NCI-H1436 treated with DMSO at 0.1 percent for 48 hours (cell line): Measurements from ENCODE around the gene MLH3.
"Not testable (repeated sequence)": the region's sequence is repeated elsewhere in the genome, so short reads cannot be mapped to it uniquely, and the experiment has no call there.

Source experiments
- DNase-seq: peaks from one replicate; lab custom pipeline; 2025; lab: John Stamatoyannopoulos, UW

Gene MLH3

DNA sequence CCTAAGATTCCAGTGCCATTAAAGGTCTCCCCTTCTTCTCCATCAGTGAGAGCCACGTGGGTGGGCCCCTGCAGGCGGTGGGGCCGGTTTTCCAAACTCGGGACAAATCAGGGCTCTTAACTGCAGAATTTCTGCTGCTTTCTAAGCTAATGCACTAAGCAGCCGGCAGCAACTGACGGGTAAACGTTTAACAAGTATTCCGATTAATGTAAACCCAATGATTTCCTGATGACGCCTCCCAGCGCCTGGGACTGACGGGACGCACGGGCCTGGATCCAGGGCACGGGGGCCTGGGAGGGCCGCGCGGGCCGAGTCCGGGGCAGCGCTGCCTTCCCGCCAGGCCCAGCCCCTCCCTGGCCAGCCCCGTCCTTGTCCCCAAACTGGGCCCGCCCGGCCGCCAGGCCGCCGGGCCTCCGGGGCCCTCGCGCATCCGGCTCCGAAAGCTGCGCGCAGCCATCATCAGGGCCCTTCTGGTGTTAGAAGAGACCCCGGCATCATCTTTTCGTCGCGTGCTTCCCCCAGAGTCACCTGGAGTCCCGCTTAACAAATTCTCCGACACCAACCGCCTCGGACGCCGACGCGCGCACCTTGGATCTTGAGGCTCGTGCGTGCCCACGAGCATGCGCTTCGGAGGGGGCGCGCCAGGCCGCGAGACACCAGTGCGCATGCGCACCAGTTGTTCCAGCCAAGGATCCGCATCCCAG, at the start of gene MLH3:
MLH3 (minus strand) TSS at position 616 of the 704 bp plus-strand sequence. CDS start 1,812 bp downstream, outside the sequence.
- DNase-seq, result peak; percentile 54

DNA sequence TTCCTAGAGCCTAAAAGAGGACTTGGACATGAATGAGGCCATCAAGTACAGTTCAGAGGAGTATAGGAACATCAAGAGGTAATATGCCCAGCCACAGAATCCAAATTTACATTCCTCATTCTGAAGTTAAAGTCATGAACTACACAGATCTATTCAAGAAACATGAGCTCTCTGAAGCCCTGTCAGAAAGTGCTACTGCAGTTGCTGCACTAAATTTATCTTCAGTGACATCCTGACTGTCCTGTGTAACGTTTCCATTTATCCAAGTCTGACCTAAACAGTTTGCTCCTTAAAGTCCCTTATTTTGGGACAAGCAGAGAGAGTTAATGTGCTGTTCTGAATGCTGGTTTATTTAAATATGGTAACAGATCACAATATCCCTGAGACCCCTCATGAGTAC, 47.4 kb upstream of the MLH3 start:
- DNase-seq, result no peak

GRCh38 chr14:75098212-75098611, 46.9 kb upstream of the MLH3 start:
- no peak for DNase-seq

GRCh38 chr14:75096959-75097358, 45.7 kb upstream of the MLH3 start:
- DNase-seq, result no peak

DNA sequence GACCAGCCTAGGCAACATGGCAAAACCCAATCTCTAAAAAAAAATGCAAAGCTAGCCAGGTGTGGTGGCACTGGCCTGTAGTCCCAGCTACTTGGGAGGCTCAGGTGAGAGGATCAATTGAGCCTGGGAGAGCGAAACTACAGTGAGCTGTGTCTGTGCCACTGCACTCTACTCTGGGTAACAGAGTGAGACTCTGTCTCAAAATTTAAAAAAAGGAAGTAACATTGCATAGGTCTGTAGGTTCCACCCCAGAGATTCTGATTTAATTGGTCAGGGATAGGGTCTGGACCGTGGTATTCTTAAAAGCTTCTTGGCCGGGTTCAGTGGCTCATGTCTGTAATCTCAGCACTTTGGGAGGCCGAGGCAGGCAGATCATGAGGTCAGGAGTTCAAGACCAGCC, 44.4 kb upstream of the MLH3 start:
- DNase-seq, result no peak

DNA sequence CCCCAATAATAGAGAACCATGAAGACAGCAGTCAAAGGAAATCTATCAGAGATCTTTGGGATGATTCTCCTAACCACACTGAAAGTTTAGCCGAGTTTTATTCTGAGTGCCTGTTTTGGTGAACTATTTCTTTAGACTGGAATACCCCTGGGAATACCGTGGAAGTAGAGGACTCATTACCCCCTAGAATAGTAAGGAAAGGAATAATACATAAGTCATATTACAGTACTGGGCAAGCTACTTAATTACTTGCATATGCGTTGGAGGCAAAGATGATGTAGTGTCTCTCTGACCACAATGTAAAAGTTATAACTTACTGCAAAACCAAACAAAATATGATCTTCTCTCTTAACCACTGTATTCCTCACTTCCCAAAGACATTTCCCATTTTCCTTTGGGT, 43.6 kb upstream of the MLH3 start:
- no peak for DNase-seq

DNA sequence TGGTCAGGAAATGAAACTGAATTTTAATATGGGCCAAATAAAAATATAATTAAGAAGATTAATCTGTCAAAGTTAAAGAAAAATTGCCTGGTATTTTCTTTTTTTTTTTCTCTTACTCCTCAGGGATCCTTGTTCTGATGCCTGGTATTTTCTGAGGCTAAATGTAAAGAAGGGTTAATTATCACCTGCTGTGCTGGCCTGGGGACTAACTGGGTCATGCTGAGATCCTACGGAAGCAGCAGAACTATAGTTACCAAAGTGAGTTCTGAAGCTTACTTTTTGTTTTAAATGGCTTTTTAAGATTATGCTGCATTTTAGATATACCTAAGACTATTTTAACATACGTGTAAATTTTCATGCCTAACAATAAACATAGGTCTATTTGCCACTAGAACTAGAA, 41.4 kb upstream of the MLH3 start:
- DNase-seq, result no peak

DNA sequence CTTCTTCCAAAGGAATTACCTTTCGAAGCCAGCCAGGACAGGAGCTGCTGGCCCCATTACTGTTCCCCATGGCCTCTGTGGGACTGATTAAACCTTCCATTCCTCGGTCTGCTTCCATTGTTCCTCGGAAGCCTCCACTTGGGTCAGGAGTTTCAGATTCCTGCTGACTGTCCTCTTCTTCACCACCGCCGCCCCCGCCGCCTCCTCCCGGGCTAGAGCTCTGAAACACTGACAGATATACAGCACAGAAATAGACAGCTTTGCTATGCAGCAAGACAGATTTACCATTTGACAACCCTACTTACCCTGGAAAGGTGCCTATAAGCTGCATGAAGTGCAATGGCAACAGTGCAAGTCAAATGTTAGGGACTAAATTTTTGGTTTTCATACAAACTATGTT, 40.0 kb upstream of the MLH3 start:
- no peak for DNase-seq

DNA sequence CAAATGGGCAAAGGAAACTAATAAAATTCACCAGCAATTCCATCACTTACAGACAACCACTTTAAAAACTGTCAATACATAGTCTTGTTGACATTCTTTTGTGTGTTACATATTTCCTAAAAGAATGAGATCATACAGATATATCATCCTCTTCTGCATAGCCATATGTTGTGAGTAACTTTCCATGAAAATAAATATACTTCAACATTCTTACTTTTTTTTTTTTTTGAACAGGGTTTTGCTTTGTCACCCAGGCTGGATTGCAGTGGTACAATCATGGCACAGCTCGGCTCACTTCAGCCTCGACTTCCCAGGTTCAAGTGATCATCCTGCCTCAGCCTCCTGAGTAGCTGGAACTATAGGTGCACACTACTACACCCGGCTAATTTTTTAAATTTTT, 39.1 kb upstream of the MLH3 start:
- no peak for DNase-seq

DNA sequence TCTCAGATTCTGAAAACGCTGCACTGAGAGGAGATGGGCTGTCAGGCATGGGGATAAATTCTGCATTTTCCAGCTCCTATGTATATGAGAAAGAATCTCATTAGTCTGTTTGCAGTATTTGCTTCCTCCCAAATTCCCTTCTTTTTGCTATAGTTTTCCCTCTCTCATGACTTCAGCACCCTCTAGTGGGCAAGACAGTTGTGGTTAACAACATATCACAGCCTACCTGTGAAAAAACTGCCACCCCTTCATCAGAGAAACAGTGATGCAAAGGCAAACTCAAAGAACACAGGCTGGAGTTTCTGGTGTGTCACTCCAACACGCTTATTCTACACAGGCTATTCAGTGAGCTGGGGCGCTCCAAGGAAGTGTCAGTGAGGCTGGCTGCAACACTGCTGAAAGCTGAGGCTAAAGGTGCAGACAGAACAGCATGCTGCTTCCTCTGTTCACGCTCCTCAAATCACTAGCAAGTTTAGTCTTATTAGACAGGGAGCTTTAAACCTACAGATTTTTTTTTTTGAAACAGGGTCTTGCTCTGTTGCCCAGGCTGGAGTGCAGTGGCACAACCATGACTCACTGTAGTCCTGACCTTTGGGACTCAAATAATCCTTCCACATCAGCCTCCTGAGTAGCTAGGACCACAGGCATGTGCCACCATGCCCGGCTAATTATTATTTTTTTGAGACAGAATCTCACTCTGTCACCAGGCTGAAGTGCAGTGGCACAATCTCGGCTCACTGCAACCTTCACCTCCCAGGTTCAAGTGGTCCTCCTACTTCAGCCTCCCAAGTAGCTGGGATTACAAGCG, 37.5 kb upstream of the MLH3 start:
- no peak for DNase-seq

DNA sequence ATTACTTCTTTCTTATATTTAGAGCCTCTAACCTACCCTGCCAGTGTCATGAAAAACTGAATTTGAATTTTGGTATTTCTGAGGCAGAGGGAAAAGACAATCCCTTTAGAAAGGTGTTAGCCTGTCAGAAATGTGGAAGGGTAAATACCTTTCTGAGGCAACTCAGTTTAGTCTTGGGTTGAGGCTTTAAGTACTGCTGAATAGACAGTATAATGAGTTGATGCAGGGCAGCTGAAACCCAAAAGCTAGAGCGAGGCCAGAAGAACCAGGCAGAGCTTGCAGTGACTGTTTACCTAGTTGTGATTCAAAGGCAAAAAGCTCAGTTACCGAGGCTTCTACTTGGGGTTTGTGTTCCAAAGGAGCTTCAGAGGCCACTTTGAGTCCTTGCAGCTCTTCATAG, 36.9 kb upstream of the MLH3 start:
- no peak for DNase-seq

DNA sequence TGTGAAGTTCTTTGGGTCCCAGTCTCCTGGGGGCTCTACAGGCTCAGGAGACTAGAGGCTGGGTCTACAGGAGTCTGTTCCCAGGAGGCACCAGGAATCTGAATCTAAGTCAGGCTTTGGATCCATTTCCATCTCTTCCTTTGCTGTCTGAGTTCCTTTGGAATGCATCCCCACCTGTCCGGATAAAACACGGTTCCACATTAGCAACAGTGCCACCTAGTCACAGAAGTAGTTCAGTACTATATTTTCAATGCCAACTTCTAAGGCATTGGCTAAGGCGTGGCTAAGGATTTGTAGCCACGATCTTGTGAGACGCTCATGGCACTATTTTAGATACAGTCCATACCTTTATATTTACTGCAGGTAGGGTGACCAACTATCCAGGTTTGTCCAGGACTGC, 33.2 kb upstream of the MLH3 start:
- DNase-seq, result no peak

- DNase-seq, result no peak
Measured at GRCh38 chr14:75083271-75083670, 32.0 kb upstream of the MLH3 start.

DNA sequence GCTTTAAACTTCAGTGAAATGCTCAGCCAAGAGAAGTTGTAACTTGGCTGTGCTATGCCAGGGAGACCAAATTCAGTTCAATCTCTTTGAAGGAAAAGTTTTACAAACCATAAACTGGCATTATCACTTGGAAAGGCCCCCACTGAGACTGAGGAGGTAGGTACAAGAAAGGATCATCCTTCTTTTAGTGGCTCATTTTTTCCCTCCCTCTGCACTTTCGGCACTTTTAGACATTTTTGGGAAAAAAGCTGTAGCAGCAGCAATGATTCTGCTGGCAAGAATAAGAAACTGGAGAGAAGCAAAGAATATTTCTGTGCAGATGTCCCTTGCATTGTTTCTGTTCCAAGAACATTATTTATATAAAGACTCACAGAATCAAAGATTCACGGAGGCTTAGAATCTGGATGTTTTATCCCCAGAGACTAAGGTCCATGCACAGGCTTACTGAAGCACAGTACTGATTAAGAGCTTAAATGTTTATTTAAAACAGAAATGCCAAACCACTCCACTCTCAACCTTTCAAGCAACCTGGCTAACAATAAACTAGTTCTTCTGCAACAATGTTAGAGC, 30.5 kb upstream of the MLH3 start:
- no peak for DNase-seq

- no peak for DNase-seq
Measured at GRCh38 chr14:75079521-75079920, 28.3 kb upstream of the MLH3 start.

DNA sequence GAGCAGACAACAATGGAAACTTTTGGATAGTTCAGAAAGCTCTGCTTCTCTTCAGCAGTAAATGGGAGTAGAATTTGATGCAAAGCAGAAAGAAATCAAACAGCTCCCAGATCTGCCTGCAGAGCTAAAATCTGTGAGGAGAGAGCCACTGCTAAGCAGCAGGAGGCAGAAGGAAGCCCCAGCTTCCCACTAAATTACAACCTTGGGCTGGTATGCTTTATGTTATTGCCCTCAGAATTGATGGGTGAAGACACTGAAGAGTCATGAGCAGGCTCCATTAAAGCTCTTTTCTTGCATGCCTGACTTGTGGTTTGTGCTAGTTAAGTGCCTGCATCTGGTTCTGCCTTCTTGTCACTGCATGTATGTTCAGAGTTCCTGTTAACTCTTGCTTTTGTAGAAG, 26.5 kb upstream of the MLH3 start:
- DNase-seq, result no peak

DNA sequence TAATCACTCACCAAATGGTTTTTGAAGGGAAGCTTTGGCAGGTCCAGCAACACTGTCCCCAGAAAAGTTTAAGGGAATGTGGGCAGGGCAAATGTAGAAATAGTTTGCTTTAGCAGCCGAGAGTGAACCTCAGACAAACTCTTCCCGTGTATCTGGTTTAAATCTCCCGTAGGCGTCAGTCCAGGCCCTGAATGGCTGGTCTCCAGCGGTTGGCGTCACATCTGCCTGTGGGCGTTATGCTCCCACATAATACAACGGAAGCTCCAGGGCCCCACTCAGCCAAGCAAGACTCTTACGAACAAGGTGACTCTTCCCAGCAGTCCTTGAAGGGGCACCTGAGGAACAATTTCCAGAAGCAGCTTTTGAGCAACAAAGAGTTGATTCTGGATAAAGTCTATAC, 19.1 kb upstream of the MLH3 start:
- DNase-seq, result no peak

DNA sequence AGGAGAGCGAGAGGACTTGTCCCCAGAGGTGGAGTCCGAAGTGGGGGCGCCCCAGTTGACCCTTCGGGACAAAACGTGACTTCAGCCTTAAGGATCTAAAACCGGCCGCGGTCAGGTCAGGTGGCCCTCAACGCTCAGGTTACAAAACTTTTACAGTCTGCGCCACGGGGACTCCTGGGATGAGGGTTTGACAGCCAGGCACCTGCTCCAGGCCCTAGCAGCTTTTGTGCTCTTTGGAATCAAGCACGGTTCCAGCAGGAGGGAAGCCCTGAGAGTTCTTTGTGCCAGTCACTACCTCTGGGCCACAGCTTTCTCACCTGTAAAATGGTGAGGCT, 18.5 kb upstream of the MLH3 start:
- DNase-seq, result no peak

- DNase-seq, result no peak
Measured at GRCh38 chr14:75069121-75069810, 18.0 kb upstream of the MLH3 start, which contains the start of gene ZC2HC1C. Gene ZC2HC1C (plus strand): TSS chr14:75069641. CDS start chr14:75070574, 933 bp downstream.

DNA sequence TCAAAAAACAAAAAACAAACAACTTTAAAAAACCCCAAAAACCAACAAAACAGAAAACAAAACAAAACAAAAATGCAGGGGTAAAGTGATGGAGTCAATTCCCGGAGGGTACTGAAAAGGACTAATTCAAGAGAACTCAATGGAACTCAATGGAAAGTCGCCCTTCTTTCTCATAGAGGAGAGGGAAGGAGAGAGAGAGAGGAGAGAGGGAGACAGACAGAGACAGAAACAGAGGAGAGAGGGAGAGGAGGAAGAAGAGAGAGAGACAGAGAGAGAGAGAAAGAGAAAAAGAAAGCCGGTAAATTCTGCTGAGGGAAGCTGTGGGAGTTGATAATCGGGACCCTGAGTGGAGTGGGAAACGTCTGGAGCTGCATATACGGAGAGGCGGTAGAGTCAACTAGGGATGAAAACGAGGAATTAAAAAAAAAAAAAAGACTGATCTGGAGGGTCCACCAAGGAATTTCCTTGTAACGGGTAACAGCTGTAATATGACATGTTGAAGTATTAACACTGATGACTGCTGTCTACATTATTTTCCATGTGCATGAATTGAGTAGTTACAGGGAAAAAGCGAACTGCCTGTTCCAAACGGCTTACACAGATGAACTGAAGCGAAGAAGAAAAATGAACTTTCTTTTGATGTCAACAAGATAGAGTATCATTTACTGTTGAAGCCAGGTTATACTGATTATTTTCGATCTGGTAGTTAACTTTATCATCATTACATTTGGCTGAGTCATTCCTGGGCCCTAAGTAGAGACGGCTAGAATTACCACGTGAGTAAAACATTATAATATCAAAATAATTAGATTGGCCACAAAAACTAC, 17.2 kb upstream of the MLH3 start:
- no peak for DNase-seq

- DNase-seq, result not testable (repeated sequence)
Measured at GRCh38 chr14:75067765-75068164, 16.5 kb upstream of the MLH3 start.

GRCh38 chr14:75067212-75067611, 15.9 kb upstream of the MLH3 start:
- DNase-seq, result no peak
